Smooth muscle cell (in vitro differentiated cells): Measurements from ENCODE around the gene TTC7B. TPM values are rescaled to one million over a fixed set of nuclear protein-coding genes. Genes with fewer than 3 reads are reported as not detected.

Experiments used
- DNase-seq: peaks from one replicate; lab custom pipeline; 2025; ENCODE audit not compliant: unreplicated experiment; lab: John Stamatoyannopoulos, UW
- H2AFZ ChIP-seq: fragments of 200-600 bp; sonication (generic); 2 replicates; pipeline ENCODE4 v1.6.0; 2016; ENCODE audit warnings: antibody characterized with exemption, low read depth, mild to moderate bottlenecking
- H3F3A ChIP-seq: fragments of 200-600 bp; sonication (generic); 2 replicates; pipeline ENCODE4 v1.6.0; 2017; ENCODE audit warnings: antibody characterized with exemption, low read depth
- H3K27ac ChIP-seq: fragments of 200-600 bp; sonication (generic); 2 replicates; pipeline ENCODE4 v1.5.1; 2016; ENCODE audit warnings: low read depth, mild to moderate bottlenecking
- H3K27me3 ChIP-seq: fragments of 200-600 bp; sonication (generic); 2 replicates; pipeline ENCODE4 v1.6.1; 2016; ENCODE audit warnings: low read depth, mild to moderate bottlenecking
- H3K36me3 ChIP-seq: fragments of 200-600 bp; sonication (generic); 2 replicates; pipeline ENCODE4 v1.5.1; 2016; ENCODE audit warnings: low read depth
- H3K4me1 ChIP-seq: fragments of 200-600 bp; sonication (generic); 2 replicates; pipeline ENCODE4 v1.5.1; 2016; ENCODE audit warnings: low read depth
- H3K4me2 ChIP-seq: fragments of 200-600 bp; sonication (generic); 2 replicates; pipeline ENCODE4 v1.6.0; 2016; ENCODE audit warnings: mild to moderate bottlenecking
- H3K4me3 ChIP-seq: fragments of 200-600 bp; sonication (generic); 2 replicates; pipeline ENCODE4 v1.5.1; 2016; ENCODE audit warnings: mild to moderate bottlenecking
- H3K79me2 ChIP-seq: fragments of 200-600 bp; sonication (generic); 2 replicates; pipeline ENCODE4 v1.6.0; 2016; ENCODE audit warnings: low read depth, mild to moderate bottlenecking
- H3K9ac ChIP-seq: fragments of 200-600 bp; sonication (generic); 2 replicates; pipeline ENCODE4 v1.6.0; 2016; ENCODE audit warnings: low read depth
- H3K9me3 ChIP-seq: fragments of 200-600 bp; sonication (generic); replicated peaks from 2 replicates; pipeline ENCODE4 v1.5.1; 2016; ENCODE audit warnings: low read depth
- H4K20me1 ChIP-seq: fragments of 200-600 bp; sonication (generic); 2 replicates; pipeline ENCODE4 v1.6.0; 2016; ENCODE audit warnings: low read depth
- WGBS: methylation state at CpG from one replicate; pipeline ENCODE4 v1.1.7; 2016; ENCODE audit warnings: low lambda C conversion rate; 5-methylcytosine and 5-hydroxymethylcytosine counted together
- polyA plus RNA-seq: library from polyadenylated mRNA; unstranded; fragments of >200 nt; fragmentation: Nextera tagmentation; extraction: Ambion mirVana; gene quantifications from 2 replicates; pipeline ENCODE4 v1.2.1, GENCODE V29; 2016
- total RNA-seq: library from RNA; depleted of rRNA; stranded (reverse); fragments of >200 nt; gene quantifications from 2 replicates; pipeline ENCODE4 v1.2.3, GENCODE V29; 2014
- TF ChIP-seq, protein P1 (sequence below): fragments of 200-600 bp; sonication (generic); IDR thresholded peaks from 2 replicates; pipeline ENCODE4 v1.5.1; 2017; ENCODE audit warnings: borderline replicate concordance, mild to moderate bottlenecking, antibody characterized with exemption; ENCODE audit not compliant: insufficient read depth, poor library complexity, severe bottlenecking

The TTC7B gene
- total and polyA plus RNA-seq, 2 experiments from 2014 or later: 22.1 to 54.1 TPM

- H3K27ac ChIP-seq: no peak overlapping the region
- H3K36me3 ChIP-seq: no peaks in the 10 kb centered on the region
- no peaks in the 10 kb centered on the region for H3K79me2 ChIP-seq
- no peaks in the 10 kb centered on the region for H3K4me1 ChIP-seq
- H3K9ac ChIP-seq: no peak overlapping the region
- H3K4me3 ChIP-seq: no peak overlapping the region
- no peaks in the 10 kb centered on the region for H3K27me3 ChIP-seq
- 87% methylated on average over 10 of the region's 10 CpGs for WGBS
- no peak overlapping the region for H2AFZ ChIP-seq
- no peaks in the 10 kb centered on the region for H3K9me3 ChIP-seq
- H3F3A ChIP-seq: no peaks in the 10 kb centered on the region
- H4K20me1 ChIP-seq: no peaks in the 10 kb centered on the region
- DNase-seq: no peak
- TF ChIP-seq, protein P1, sequence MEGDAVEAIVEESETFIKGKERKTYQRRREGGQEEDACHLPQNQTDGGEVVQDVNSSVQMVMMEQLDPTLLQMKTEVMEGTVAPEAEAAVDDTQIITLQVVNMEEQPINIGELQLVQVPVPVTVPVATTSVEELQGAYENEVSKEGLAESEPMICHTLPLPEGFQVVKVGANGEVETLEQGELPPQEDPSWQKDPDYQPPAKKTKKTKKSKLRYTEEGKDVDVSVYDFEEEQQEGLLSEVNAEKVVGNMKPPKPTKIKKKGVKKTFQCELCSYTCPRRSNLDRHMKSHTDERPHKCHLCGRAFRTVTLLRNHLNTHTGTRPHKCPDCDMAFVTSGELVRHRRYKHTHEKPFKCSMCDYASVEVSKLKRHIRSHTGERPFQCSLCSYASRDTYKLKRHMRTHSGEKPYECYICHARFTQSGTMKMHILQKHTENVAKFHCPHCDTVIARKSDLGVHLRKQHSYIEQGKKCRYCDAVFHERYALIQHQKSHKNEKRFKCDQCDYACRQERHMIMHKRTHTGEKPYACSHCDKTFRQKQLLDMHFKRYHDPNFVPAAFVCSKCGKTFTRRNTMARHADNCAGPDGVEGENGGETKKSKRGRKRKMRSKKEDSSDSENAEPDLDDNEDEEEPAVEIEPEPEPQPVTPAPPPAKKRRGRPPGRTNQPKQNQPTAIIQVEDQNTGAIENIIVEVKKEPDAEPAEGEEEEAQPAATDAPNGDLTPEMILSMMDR: no peak
- H3K4me2 ChIP-seq: no peak overlapping the region
Observed at GRCh38 chr14:90545966-90546751, 270.1 kb downstream of the TTC7B start.

DNA sequence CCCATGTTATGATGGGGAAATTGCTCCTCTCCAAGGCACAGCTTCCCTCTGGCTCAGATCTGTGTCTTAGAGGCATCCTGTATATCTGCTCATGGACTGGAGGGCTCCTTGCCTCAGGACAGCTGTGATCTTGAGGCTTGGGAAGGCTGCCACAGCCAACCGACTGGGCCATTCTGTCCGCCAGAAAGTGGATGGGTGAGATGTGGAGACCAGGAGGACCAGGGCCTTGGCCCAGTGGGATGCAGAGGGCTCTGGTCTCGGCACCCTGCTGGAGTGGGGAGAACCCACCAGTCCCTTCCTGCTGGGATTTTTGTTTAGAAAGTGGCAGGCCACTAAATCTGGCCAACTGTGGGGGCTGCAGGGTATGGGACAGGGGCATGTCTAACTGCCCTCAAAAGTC is 270.8 kb downstream of the TTC7B start:
- no peaks in the 10 kb centered on the region for H3K79me2 ChIP-seq
- TF ChIP-seq, protein P1: no peak
- H3K9me3 ChIP-seq: no peaks in the 10 kb centered on the region
- no peak overlapping the region for H3K27ac ChIP-seq
- no peak overlapping the region for H2AFZ ChIP-seq
- 92% methylated on average over 3 of the region's 3 CpGs for WGBS
- no peak for DNase-seq
- no peak overlapping the region for H3K4me2 ChIP-seq
- no peaks in the 10 kb centered on the region for H3K36me3 ChIP-seq
- no peak overlapping the region for H3K4me3 ChIP-seq
- H3K9ac ChIP-seq: no peak overlapping the region
- no peaks in the 10 kb centered on the region for H3F3A ChIP-seq
- no peaks in the 10 kb centered on the region for H3K27me3 ChIP-seq
- H3K4me1 ChIP-seq: no peaks in the 10 kb centered on the region
- H4K20me1 ChIP-seq: no peaks in the 10 kb centered on the region

DNA sequence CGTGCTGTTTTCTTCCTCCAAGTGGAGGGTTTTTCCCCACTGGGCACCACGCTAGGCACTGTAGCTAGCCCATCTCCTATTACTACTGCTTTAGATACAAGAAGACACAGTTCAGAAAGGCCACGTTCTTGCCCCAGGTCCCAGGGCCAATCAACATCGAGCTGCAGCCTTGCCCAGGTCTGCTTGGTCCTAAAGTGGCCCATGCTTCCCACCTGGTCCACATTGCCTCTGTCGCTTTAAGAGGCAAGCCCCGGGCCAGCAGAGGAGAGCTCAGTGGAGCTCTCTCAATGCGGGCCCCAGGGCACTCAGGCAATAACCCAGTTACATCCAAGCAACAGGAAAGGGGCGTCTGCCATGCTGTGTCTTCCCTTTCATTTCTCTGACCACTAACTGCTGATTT is 271.3 kb downstream of the TTC7B start:
- no peaks in the 10 kb centered on the region for H3F3A ChIP-seq
- H3K4me2 ChIP-seq: no peak overlapping the region
- no peaks in the 10 kb centered on the region for H3K79me2 ChIP-seq
- no peaks in the 10 kb centered on the region for H3K9me3 ChIP-seq
- H3K27me3 ChIP-seq: no peaks in the 10 kb centered on the region
- H3K9ac ChIP-seq: no peak overlapping the region
- H3K4me1 ChIP-seq: no peaks in the 10 kb centered on the region
- no peaks in the 10 kb centered on the region for H3K36me3 ChIP-seq
- H3K27ac ChIP-seq: no peak overlapping the region
- TF ChIP-seq, protein P1: no peak
- no peaks in the 10 kb centered on the region for H4K20me1 ChIP-seq
- H3K4me3 ChIP-seq: no peak overlapping the region
- WGBS: 86% methylated on average over 8 of the region's 8 CpGs
- no peak overlapping the region for H2AFZ ChIP-seq
- DNase-seq: no peak

DNA sequence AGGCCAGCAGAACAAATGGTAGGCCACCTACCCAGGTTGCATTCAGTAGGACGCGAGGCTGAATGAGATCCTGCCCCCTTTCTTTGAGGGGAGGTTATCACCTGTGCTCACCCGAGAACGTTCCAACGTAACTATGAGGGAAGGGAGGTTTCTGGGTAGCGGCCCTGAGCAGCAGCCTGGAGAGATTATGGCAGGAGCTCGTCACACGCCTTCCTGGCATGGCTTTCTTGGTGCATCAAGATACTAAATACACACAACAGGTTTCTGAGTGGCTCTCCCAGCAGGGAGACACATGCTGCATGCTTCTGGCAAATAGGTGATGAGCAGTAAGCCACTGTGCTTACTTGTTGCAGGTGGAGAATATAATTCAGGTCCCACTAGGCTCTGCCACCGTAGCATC is 271.7 kb downstream of the TTC7B start:
- H3K27me3 ChIP-seq: no peaks in the 10 kb centered on the region
- H3K9ac ChIP-seq: no peak overlapping the region

More for the DNA sequence above, 271.7 kb downstream of the TTC7B start:
- H4K20me1 ChIP-seq: no peaks in the 10 kb centered on the region
- H3K4me1 ChIP-seq: no peaks in the 10 kb centered on the region
- H3K4me2 ChIP-seq: no peak overlapping the region
- TF ChIP-seq, protein P1: no peak
- no peak overlapping the region for H2AFZ ChIP-seq
- DNase-seq: no peak
- no peak overlapping the region for H3K27ac ChIP-seq
- H3F3A ChIP-seq: no peaks in the 10 kb centered on the region
- no peak overlapping the region for H3K4me3 ChIP-seq
- no peaks in the 10 kb centered on the region for H3K79me2 ChIP-seq
- WGBS: 97% methylated on average over 9 of the region's 9 CpGs
- no peaks in the 10 kb centered on the region for H3K36me3 ChIP-seq
- H3K9me3 ChIP-seq: no peaks in the 10 kb centered on the region
